Effector memory CD4-positive, alpha-beta T cell (primary cell): ENCODE measurements around the gene LRPPRC.

Source experiments
- DNase-seq, 3 donors: peaks; one replicate each; pipeline ENCODE4 v3.0.0-alpha.2; 2020
- H3K27ac ChIP-seq: 2 replicates; pipeline ENCODE4 v1.7.0; 2013; ENCODE audit warnings: mild to moderate bottlenecking, low read length, moderate library complexity; ENCODE audit not compliant: insufficient read depth, poor library complexity, severe bottlenecking
- H3K27me3 ChIP-seq: replicated peaks from 2 replicates; pipeline ENCODE4 v1.7.0; 2013; ENCODE audit warnings: mild to moderate bottlenecking, low read length; ENCODE audit not compliant: insufficient read depth, control insufficient read depth, poor library complexity, severe bottlenecking
- H3K36me3 ChIP-seq: 2 replicates; pipeline ENCODE4 v1.7.0; 2013; ENCODE audit warnings: mild to moderate bottlenecking, low read length, moderate library complexity; ENCODE audit not compliant: control insufficient read depth, insufficient read depth
- H3K4me1 ChIP-seq: 2 replicates; pipeline ENCODE4 v1.7.0; 2013; ENCODE audit warnings: low read length, mild to moderate bottlenecking; ENCODE audit not compliant: control insufficient read depth, insufficient read depth, poor library complexity, severe bottlenecking
- H3K4me3 ChIP-seq: 2 replicates; pipeline ENCODE4 v1.7.0; 2013; ENCODE audit warnings: low read length, low read depth, mild to moderate bottlenecking; ENCODE audit not compliant: insufficient read depth, poor library complexity, severe bottlenecking
- H3K9me3 ChIP-seq: 2 replicates; pipeline ENCODE4 v1.7.0; 2013; ENCODE audit warnings: mild to moderate bottlenecking, low read length, moderate library complexity; ENCODE audit not compliant: control insufficient read depth

LRPPRC gene

GRCh38 chr2:43944915-43945314 lies 50.9 kb downstream of the LRPPRC start:
- H3K27ac ChIP-seq = no peak overlapping the region
- H3K36me3 ChIP-seq = peaks cover 68% of the 10 kb centered on the region

GRCh38 chr2:43943809-43944452 lies 51.9 kb downstream of the LRPPRC start:
- DNase-seq = no peak
- no peak overlapping the region for H3K4me3 ChIP-seq
- H3K9me3 ChIP-seq = no peaks in the 10 kb centered on the region
- no peaks in the 10 kb centered on the region for H3K27me3 ChIP-seq
- peaks cover 60% of the 10 kb centered on the region for H3K36me3 ChIP-seq
- H3K27ac ChIP-seq = no peak overlapping the region
- H3K4me1 ChIP-seq = no peaks in the 10 kb centered on the region

More at GRCh38 chr2:43944915-43945314, 50.9 kb downstream of the LRPPRC start:
- Histone ChIP-seq H3K9me3 (no peaks in the 10 kb centered on the region), H3K4me3 (no peak overlapping the region), H3K4me1 (no peaks in the 10 kb centered on the region), H3K27me3 (no peaks in the 10 kb centered on the region)
- no peak for DNase-seq

- H3K27me3 ChIP-seq = no peaks in the 10 kb centered on the region
- H3K27ac ChIP-seq = no peak overlapping the region
- no peak overlapping the region for H3K4me3 ChIP-seq
- H3K4me1 ChIP-seq = no peaks in the 10 kb centered on the region
- peaks cover 54% of the 10 kb centered on the region for H3K36me3 ChIP-seq
- DNase-seq = no peak
- H3K9me3 ChIP-seq = no peaks in the 10 kb centered on the region
Observed at GRCh38 chr2:43943323-43943722, 52.5 kb downstream of the LRPPRC start.

GRCh38 chr2:43942881-43943280 lies 52.9 kb downstream of the LRPPRC start:
- DNase-seq = no peak
- no peaks in the 10 kb centered on the region for H3K27me3 ChIP-seq
- no peaks in the 10 kb centered on the region for H3K4me1 ChIP-seq
- no peaks in the 10 kb centered on the region for H3K9me3 ChIP-seq
- H3K36me3 ChIP-seq = peaks cover 50% of the 10 kb centered on the region
- H3K27ac ChIP-seq = no peak overlapping the region
- no peak overlapping the region for H3K4me3 ChIP-seq

GRCh38 chr2:43941966-43942365 lies 53.8 kb downstream of the LRPPRC start:
- DNase-seq = no peak
- H3K36me3 ChIP-seq = peaks cover 42% of the 10 kb centered on the region
- H3K27ac ChIP-seq = no peak overlapping the region
- H3K9me3 ChIP-seq = no peaks in the 10 kb centered on the region
- no peaks in the 10 kb centered on the region for H3K4me1 ChIP-seq
- H3K4me3 ChIP-seq = no peak overlapping the region
- H3K27me3 ChIP-seq = no peaks in the 10 kb centered on the region

- Histone ChIP-seq H3K27me3 (no peaks in the 10 kb centered on the region), H3K4me3 (no peak overlapping the region), H3K36me3 (peaks cover 36% of the 10 kb centered on the region), H3K9me3 (no peaks in the 10 kb centered on the region), H3K27ac (no peak overlapping the region), H3K4me1 (no peaks in the 10 kb centered on the region)
- no peak for DNase-seq
Observed at GRCh38 chr2:43941359-43941758, 54.4 kb downstream of the LRPPRC start.

GRCh38 chr2:43939695-43940256 lies 56.0 kb downstream of the LRPPRC start:
- Histone ChIP-seq H3K36me3 (peaks cover 21% of the 10 kb centered on the region), H3K4me3 (no peak overlapping the region), H3K27ac (no peak overlapping the region), H3K27me3 (no peaks in the 10 kb centered on the region), H3K9me3 (no peaks in the 10 kb centered on the region), H3K4me1 (no peaks in the 10 kb centered on the region)
- DNase-seq = no peak

- H3K4me1 ChIP-seq = no peaks in the 10 kb centered on the region
- H3K9me3 ChIP-seq = no peaks in the 10 kb centered on the region
- peaks cover 20% of the 10 kb centered on the region for H3K36me3 ChIP-seq
- no peak for DNase-seq
- H3K4me3 ChIP-seq = no peak overlapping the region
- H3K27me3 ChIP-seq = no peaks in the 10 kb centered on the region
- no peak overlapping the region for H3K27ac ChIP-seq
Observed at GRCh38 chr2:43937269-43937820, 58.4 kb downstream of the LRPPRC start.

- H3K4me3 ChIP-seq = no peak overlapping the region
- DNase-seq = no peak
- no peak overlapping the region for H3K27ac ChIP-seq
- no peaks in the 10 kb centered on the region for H3K27me3 ChIP-seq
- H3K36me3 ChIP-seq = peaks cover 15% of the 10 kb centered on the region
- no peaks in the 10 kb centered on the region for H3K4me1 ChIP-seq
- H3K9me3 ChIP-seq = no peaks in the 10 kb centered on the region
Observed at GRCh38 chr2:43934567-43934966, 61.2 kb downstream of the LRPPRC start.

- Histone ChIP-seq H3K36me3 (peaks cover 15% of the 10 kb centered on the region), H3K9me3 (no peaks in the 10 kb centered on the region), H3K27me3 (no peaks in the 10 kb centered on the region), H3K4me3 (no peak overlapping the region), H3K4me1 (no peaks in the 10 kb centered on the region), H3K27ac (no peak overlapping the region)
- no peak for DNase-seq
Observed at GRCh38 chr2:43931293-43931692, 64.5 kb downstream of the LRPPRC start.
